Panc1 (cell line): ENCODE data around the gene MBOAT1.

ENCODE experiments used
- POLR2AphosphoS5 ChIP-seq: IDR thresholded peaks from 2 replicates; pipeline ENCODE4 v1.6.1; 2012; ENCODE audit warnings: mild to moderate bottlenecking, low read depth, low read length, moderate library complexity
- TF ChIP-seq, protein P1 (sequence below): fragments of 450-650 bp; IDR thresholded peaks from 2 replicates; pipeline ENCODE4 v1.5.1; 2017; ENCODE audit warnings: mild to moderate bottlenecking

DNA sequence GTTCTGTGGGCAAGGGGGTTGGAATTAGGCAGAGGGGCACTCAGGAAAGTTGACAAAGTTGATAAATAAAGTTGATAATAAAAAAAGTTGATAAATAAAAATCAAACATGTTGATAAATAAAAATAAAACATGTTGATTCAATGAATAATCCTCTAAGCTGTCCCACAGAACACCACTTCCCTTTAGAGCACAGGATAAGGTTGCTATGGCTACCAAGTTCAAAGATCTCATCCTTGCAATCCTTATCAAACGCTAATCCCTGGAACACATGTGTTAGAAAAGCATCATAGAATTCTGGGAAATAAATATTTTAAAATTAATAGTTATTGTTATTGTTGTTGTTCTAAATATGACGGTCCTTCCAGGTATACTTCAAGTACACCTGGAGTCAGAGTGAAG is 33.9 kb downstream of the MBOAT1 start:
- TF ChIP-seq, protein P1, sequence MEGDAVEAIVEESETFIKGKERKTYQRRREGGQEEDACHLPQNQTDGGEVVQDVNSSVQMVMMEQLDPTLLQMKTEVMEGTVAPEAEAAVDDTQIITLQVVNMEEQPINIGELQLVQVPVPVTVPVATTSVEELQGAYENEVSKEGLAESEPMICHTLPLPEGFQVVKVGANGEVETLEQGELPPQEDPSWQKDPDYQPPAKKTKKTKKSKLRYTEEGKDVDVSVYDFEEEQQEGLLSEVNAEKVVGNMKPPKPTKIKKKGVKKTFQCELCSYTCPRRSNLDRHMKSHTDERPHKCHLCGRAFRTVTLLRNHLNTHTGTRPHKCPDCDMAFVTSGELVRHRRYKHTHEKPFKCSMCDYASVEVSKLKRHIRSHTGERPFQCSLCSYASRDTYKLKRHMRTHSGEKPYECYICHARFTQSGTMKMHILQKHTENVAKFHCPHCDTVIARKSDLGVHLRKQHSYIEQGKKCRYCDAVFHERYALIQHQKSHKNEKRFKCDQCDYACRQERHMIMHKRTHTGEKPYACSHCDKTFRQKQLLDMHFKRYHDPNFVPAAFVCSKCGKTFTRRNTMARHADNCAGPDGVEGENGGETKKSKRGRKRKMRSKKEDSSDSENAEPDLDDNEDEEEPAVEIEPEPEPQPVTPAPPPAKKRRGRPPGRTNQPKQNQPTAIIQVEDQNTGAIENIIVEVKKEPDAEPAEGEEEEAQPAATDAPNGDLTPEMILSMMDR, result no peak
- TF ChIP-seq POLR2AphosphoS5, result no peak
